GM12891 (cell line): ENCODE measurements around the gene LRIT2.

ENCODE experiments used
- POLR2A ChIP-seq: IDR thresholded peaks from 2 replicates; pipeline ENCODE4 v1.6.1; 2011; ENCODE audit warnings: low read depth, low read length, control low read depth
- POLR2AphosphoS5 ChIP-seq: IDR thresholded peaks from 2 replicates; pipeline ENCODE4 v1.6.1; 2011; ENCODE audit warnings: low read depth, low read length, control low read depth
- POU2F2 ChIP-seq: IDR thresholded peaks from 2 replicates; pipeline ENCODE4 v1.6.1; 2011; ENCODE audit warnings: low read depth, mild to moderate bottlenecking, control low read depth, low read length, moderate library complexity

- TF ChIP-seq POLR2AphosphoS5 (no peak), POLR2A (no peak), POU2F2 (no peak)
Observed at GRCh38 chr10:84227810-84228209, 2.5 kb upstream of the LRIT2 start.
